TTC549 (cell line): ENCODE results near the gene GRK3.
"Not testable (repeated sequence)": the region's sequence is repeated elsewhere in the genome, so short reads cannot be mapped to it uniquely, and the experiment has no call there.

Source experiments
- FAIRE-seq: peaks from 2 replicates; lab custom pipeline; 2012; peaks lifted over from hg19 to GRCh38; lab: Jason Lieb, UNC

The GRK3 gene

DNA sequence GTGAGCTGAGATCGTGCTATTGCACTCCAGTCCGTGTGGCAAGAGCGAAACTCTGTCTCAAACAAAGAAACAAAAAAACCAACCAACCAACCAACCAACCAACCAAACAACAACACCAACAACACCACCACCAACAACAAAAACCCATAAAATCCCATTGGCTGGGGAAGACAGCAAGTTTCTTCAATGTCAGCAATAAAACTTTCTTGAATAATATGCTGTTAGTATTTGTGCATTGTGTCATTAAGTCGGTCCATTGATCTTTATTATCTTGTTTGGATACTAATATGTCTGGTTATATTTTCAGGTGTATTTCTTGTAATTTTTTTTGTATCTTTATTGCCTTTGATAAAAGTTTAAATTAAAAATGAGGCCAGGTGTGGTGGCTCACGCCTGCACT lies 9.4 kb downstream of the GRK3 start:
- no peak for FAIRE-seq

DNA sequence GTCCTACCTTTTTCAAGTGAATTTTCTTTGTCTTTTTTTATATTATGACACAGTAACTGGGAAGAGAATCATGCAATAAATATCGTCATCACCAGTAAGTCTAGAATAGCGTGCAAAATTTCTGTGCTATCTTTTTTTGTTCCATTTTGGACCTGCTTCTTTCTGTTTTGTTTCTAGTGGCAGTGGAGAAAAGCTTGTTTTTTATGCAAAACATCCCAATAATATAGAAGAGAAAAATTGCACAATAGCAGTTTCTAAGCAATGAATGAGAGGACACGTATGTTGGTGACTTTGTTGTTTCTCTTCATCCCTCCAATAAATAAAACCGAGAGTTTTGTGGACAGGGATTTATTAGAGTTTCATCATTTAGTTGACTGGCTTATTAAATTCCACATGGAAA lies 10.3 kb downstream of the GRK3 start:
- no peak for FAIRE-seq

DNA sequence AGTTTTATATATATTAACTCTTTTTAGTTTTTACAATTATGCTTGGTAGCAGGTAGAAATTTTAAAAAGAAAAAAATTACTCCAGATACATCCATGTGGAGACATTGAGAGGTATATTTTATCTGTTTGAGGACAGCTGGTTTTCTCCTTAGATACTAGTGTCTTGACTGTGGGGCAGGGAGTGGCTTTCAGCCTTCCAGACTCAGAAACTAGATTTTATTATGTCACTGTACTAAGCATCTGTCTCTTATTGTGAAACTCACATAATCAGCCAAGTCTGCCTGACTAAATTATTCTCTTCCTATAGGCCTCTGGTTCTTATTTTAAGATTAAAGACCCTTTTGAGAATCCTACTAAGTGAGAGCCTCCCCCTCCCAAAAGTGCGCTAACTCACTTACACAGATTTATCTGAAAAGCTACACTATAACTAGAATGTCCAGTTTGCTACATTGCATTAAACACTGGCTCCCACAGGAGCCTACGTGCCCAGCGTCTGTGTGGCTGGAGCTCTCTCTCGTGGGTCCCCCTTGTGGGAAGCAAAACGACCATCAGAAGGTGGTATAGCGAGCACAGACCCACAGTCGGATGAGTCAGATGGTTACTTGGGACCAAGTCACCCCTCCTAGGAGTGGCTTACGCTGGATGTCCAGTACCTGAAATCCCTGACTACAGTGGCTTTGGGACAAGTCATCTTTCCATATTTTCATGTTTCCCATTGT lies 11.4 kb downstream of the GRK3 start:
- FAIRE-seq, result not testable (repeated sequence)

DNA sequence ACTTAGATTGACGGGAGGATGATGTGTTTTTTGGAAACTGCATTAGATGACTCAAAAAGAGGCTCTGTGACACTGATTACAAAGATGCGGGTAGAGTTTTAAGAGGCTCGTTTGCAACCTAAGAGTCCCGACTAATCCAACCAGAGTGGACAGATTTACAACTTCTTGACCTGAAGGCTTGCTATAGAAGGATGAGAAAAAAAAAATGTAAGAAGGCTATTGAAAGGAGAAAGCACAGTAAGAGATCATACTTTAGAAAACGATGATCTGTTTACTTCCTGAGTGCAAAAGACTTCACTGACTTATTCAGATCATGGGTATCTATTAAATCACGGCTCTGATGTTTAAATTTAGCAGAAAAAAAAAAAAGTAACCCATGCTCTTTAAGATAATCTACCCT lies 17.0 kb downstream of the GRK3 start:
- not testable (repeated sequence) for FAIRE-seq

DNA sequence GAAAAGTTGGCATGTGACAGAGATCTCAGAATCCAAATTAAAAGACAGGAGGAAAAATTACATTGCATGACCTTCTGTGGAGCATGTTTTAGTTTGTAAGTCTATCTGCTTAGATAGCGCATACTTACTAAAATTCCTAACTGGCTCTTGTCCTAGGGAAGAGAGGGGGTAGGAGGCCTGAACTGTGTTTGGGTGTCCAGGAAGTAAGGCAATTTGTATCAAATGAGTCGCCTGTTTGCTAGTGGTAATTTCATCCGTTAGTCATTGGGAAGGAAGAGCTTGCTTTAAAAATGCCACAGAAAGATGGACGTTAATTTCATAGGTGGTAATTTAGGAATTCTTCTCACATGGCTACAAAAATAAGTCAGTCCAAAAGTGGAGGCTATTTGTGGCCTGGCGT lies 18.5 kb downstream of the GRK3 start:
- no peak for FAIRE-seq

DNA sequence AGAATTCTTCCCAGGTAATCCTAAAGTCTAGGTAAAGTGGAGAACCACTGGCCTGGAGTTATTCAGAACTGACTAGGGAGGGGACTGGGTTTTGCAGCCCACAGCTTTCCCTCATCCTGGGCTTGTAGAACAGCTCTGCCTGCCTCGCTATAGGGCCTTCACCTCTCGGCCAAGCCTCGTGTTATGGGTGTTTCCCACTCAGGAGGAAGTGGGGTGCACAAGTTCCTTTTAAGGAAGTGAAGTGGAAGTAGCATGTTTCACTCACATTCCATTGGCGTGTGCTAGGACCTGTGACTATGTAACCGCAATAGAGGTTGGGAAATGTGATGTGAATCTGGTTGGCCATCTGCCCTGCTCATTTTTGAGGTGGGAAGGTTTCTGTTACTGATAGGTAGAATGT lies 20.5 kb downstream of the GRK3 start:
- FAIRE-seq, result not testable (repeated sequence)

DNA sequence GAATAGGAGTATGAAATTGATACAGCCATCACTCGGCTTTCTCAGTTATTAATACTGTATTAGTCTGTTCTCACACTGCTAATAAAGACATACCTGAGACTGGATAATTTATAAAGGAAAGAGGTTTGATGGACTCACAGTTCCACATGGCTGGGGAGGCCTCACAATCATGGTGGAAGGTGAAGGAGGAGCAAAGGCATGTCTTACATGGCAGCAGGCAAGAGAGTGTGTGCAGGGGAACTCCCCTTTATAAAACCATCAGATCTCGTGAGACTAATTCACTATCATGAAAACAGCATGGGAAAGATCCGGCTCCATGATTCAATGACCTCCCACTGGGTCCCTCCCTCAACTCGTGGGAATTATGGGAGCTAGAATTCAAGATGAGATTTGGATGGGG lies 25.2 kb downstream of the GRK3 start:
- not testable (repeated sequence) for FAIRE-seq

DNA sequence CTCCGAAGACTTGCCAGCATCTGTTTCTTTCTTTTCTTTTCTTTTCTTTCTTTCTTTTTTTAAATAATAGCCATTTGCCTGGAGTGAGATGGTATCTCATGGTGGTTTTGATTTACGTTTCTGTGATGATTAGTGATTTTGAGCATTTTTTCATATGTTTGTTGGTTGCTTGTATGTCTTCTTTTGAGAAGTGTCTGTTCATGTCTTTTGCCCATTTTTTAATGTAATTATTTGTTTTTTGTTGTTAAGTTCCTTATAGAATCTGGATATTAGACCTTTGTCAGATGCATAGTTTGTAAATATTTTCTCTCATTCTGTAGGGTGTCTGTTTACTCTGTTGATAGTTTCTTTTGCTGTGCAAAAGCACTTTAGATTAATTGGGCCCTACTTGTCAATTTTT lies 28.8 kb downstream of the GRK3 start:
- FAIRE-seq, result not testable (repeated sequence)

DNA sequence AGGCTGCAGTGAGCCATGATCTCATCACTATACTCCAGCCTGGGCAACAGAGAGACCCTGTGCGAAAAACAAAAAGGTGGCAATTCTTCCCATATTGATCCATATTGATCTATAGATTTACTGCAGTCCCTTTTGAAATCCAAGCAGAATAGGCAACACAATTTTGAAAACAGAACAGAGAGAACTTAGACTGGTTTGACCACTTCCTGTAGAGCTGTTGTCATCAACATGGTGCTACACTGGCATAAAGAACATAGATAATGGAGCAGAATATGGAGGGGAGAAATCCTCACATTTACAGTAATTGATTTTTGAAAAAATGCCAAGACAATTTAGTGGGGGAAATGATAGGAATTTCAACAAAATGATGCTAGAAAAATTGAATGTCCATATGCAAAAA lies 34.1 kb downstream of the GRK3 start:
- no peak for FAIRE-seq

DNA sequence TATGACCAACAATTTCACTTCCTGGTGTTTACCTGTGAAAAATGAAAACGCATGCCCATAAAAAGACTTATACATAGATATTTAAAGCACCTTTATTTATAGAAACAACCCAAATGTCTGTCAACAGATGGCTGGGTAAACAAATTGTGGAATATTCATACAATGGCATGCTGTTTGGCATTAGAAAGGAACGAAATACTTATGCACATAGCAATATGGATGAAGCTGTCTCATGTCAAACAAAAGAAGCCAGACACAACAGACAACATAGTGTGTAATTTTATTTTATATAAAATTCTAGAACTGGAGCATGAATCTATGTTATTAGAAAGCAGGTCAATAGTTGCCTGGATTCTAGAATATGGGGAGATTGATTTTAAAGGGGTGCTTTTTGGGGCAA lies 38.0 kb downstream of the GRK3 start:
- FAIRE-seq, result no peak

DNA sequence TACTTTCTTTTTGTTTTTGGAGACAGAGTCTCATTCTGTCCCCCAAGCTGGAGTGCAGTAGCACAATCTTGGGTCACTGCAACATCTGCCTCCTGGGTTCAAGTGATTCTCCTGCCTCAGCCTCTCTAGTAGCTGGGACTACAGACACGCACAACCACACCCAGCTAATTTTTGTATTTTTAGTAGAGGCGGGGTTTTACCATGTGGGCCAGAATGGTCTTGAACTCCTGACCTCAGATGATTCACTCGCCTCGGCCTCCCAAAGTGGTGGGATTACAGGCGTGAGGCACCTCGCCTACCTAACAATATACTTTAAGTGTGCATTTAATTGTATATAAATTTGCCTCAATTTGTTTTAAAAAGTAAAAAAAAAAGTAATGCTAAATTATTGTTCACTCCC lies 38.4 kb downstream of the GRK3 start:
- no peak for FAIRE-seq

DNA sequence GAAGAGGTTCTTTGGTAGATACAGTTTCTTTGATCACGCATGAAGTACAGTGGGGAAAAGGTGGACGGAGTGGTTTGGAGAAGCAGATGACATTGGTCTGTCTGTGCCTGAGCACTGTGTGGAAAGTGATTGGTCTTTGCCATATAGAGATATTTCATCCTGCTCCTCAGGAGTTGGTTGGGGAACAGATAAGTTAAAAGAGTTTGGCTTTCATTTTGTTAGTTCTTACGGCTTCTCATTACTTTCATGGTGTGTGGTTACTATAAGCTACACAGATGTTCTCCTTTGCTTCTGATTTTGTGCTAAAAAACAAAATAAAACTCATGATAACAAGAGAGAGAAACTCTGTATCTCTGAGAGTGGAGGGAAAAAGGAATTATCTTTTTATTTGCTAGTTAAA lies 40.7 kb downstream of the GRK3 start:
- FAIRE-seq, result not testable (repeated sequence)

DNA sequence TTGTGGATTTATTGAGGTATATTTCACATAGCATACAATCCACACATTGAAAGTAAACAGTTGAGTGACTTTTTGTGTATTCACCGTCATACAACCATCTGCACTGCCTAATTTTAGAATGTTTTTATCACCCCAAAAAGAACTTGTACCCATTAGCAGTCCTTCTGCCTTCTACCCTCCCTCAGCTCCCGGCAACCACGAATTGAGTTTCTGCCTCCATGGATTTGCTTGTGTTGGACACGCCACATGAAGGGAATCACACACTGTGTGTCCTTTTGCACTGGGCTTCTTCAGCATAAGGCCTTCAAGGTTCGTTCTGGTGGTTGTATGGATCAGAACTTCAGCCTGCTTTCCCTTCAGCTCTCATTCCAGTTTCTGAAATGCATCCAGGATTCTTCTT lies 41.1 kb downstream of the GRK3 start:
- not testable (repeated sequence) for FAIRE-seq

DNA sequence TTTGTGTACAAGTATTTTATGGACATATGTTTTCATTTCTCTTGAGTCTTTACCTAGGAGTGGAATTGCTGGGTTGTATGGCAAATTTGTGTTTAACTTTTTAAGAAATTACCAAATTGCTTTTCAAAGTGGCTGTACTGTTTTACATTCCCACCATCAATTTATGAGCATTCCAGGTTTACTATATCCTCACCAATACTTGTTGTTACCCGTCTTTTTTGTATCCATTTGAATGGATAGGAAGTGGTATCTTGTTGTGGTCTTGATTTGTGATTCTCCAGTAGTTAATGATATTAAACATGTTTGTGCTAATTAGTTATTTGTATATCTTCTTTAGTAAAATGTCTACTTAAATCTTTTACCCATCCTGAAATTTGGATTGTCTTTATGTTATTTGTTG lies 46.8 kb downstream of the GRK3 start:
- FAIRE-seq, result not testable (repeated sequence)

DNA sequence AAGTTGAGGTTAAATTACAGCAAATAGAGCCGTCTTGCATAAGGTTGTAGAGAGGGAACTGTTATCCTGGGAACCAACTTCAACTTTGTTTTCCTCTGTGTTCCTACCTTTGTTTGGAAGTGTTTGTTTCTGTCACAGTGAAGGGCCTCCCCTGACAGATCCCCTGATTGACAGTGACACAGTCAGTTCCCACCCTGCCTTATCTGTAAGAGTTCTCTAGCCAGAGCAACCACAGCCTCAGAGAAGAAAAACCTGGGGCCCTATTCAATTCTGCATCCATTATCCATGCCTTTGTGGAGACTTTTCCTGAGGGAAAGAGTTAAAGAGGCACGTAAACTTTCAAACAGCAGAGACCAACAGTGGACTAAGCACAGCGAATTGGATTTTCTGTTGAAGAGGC lies 48.7 kb downstream of the GRK3 start:
- not testable (repeated sequence) for FAIRE-seq

DNA sequence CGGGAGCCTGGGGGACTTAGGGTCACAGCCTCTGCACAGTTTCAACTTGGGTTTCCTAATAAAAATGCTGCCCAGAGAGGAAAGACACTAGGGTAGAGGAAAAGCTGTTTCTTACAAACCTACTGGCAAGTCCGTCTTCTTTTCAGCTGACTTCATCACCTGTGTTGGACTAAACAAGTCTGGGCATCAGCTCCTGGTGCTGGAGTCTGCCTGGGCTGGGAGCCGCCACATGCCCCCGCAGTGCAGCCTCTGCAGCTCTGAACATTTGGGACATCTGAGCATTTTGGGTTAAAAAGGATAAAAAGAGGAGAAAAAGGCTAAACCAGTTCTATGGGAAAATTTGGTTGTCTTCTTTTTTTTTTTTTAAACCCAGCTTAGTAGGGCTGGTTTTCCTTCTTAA lies 49.1 kb downstream of the GRK3 start:
- not testable (repeated sequence) for FAIRE-seq

DNA sequence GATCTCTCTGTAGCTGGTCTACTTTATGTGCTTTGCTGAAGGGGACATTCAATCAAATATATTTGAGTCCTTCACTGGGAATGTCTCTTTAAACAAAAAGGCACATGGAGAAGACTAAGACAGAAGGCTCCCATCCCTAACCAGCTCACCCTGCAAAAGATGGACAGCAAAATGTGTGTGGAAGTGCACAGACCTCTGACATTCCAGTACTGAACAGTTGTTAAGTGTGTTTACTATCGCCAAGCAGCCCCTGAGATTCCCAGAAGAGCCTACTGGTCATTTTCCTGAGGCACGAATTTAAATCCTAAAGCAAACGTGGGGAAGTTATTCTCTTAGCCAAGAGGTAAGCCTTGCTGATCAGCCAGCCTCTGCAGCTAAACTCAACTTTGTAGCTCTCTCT lies 50.3 kb downstream of the GRK3 start:
- not testable (repeated sequence) for FAIRE-seq

DNA sequence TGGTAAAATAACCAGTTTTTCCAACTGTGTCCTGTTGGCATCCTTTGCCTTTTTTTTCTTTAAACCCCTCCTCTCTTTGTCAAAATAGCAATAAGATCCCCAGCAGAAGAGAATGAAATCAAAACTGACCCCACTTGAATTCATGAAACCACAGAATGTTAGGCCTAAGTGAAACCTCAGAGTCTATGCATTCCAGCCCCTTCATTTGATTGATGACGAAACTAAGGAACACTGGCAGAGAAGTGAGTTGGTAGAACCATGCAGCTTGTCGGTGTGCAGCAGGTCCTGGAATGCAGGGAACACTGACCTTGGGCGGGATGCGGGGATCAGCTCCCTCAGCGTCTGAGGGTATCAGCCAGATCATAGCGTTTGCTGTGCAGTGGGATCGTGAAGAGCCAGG lies 57.5 kb downstream of the GRK3 start:
- FAIRE-seq, result no peak

DNA sequence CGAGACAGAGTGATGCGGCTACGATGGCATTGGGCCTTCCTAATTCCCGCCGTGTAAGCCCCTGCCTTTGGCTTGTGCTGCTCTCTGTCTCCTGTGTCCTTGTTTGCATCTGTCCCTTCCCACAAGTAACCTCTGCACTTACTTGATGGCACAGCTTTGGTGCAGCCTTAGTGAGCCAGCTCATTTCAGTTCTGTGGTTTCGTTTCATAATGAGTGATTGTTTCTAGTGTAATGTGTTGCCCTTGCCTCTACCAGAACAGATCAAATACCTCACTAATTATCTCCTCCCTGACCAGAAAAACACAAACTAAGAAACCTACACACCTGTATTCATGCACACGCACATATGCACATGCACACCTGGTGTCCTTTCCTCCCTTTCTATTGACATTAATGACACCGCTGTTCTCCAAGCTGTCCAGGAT lies 58.8 kb downstream of the GRK3 start:
- FAIRE-seq, result no peak

DNA sequence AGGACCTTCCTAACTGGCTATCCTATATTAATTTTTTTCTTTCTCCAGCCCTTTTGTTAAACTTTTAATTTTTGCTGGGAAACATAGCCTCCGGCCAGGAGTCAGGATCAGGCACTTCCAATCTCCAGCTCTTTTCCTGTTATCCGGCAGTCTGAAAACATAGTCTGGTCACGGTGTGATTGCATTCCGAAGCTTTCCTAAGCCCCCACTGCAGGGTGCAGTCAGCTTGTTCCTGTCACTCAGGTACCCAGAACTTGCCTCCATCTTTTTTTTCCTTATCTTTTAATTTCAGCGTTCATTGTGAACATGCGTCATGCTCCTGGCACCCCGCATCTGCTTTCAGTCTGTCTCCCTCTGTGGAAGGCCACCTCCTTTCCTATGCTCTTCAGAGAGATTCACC lies 59.4 kb downstream of the GRK3 start:
- no peak for FAIRE-seq

DNA sequence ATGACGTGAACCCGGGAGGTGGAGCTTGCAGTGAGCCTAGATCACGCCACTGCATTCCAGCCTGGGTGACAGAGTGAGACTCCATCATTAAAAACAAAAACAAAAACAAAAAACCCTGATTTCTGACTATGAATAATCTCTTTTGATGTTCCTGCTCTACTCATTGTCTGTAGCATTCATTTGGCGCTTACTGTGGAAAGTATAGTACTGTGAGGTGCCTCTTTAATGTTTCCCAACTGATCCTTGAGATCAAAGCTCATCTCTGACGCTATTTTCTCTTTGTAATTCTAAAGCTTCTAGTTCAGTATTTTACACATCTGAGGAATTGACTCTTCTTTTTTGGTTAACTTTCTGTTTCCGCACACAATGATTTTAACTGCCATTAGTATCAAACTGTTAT lies 60.0 kb downstream of the GRK3 start:
- no peak for FAIRE-seq

DNA sequence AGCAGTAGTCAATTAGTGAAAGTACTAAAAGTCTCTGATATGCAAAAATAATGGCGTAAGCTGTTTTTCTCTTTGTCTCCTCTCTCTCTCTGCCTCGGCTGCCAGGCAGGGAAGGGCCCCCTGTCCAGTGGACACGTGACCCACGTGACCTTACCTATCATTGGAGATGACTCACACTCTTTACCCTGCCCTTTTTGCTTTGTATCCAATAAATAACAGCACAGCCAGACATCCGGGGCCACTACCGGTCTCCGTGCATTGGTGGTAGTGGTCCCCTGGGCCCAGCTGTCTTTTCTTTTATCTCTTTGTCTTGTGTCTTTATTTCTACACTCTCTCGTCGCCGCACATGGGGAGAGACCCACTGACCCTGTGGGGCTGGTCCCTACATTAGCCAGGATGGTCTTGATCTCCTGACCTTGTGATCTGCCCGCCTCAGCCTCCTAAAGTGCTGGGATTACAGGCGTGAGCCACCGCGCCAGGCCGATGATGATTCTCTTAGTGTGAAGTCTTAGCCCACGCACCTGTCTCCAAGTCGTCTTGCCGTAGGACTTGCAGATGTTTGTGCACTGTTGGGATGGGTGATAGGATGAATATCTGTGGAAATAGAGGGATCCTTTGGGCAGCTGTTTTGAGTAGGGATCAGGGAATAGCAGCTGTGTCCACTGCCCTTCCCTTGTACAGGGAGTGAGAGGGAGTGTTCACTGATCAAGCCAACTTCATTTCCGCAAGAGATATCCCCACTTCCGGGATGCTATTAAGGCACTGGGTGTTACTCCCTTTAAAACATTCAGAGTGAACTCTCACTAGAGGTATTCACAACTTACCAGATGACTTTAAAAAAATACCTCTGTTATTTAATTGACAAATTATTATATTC lies 61.5 kb downstream of the GRK3 start:
- not testable (repeated sequence) for FAIRE-seq

DNA sequence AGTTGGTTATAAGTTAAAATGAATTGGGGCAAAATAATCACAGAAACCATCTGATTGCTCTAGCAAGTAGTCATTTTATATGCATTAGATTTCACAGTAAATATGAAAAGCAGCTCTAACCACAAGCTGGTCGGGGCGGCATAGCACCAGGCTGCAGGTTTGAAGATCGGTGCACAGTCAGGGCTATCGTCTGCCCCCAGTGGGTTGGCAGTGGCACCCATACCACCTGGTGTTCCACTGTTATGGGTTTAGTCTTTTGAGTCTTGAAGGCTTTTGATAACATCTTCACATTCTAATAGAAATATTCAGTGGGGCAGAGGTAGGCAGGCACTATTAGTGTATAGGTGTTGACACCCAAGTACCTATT lies 62.1 kb downstream of the GRK3 start:
- no peak for FAIRE-seq
